H1 (cell line): ENCODE data around the gene NELFCD. TPM values are rescaled to one million over a fixed set of nuclear protein-coding genes. Genes with fewer than 3 reads are reported as not detected.
A peak's percentile ranks its signal among the peaks of the same experiment; 100 is the strongest.

Source experiments
- CTCF ChIA-PET: fragments of 300-600 bp; sonication (Branson Sonifier 250); formaldehyde crosslinking; loops from one replicate; lab custom pipeline; 2021; ENCODE audit not compliant: partially characterized antibody; lab: Charles Lee
- POLR2A ChIA-PET: fragments of 300-600 bp; sonication (Branson Sonifier 250); formaldehyde crosslinking; loops from one replicate; lab custom pipeline; 2021; ENCODE audit warnings: inconsistent platforms; ENCODE audit not compliant: partially characterized antibody; lab: Charles Lee
- DNase-seq, 2 experiments: peaks; one replicate each; pipeline versions ENCODE4 v3.0.0 to v3.0.0-alpha.2; 2010 to 2022; ENCODE audit warnings: low spot score in 2 of 2, low read depth in 1 of 2, mixed read lengths in 1 of 2
- FAIRE-seq: peaks from 2 replicates; lab custom pipeline; 2011; peaks lifted over from hg19 to GRCh38; lab: Jason Lieb, UNC
- H2AFZ ChIP-seq: 2 replicates; pipeline ENCODE4 v1.8.1; 2012; ENCODE audit warnings: low read length, inconsistent platforms
- H2AK5ac ChIP-seq: 2 replicates; pipeline ENCODE4 v1.6.1; 2013; ENCODE audit warnings: low read depth, low read length
- H2BK120ac ChIP-seq: replicated peaks from 2 replicates; pipeline ENCODE3; 2013; ENCODE audit warnings: low read depth, low read length, inconsistent platforms
- H2BK12ac ChIP-seq: 2 replicates; pipeline ENCODE4 v1.6.1; 2013; ENCODE audit warnings: low read depth, low read length
- H2BK15ac ChIP-seq: 2 replicates; pipeline ENCODE4 v1.6.1; 2013; ENCODE audit warnings: low read length
- H2BK20ac ChIP-seq: 2 replicates; pipeline ENCODE4 v1.6.1; 2013; ENCODE audit warnings: low read length
- H2BK5ac ChIP-seq: 2 replicates; pipeline ENCODE4 v1.6.1; 2013; ENCODE audit warnings: low read depth, low read length
- H3K14ac ChIP-seq: 2 replicates; pipeline ENCODE4 v1.6.1; 2013; ENCODE audit warnings: inconsistent platforms; ENCODE audit not compliant: insufficient read length
- H3K18ac ChIP-seq: 2 replicates; pipeline ENCODE4 v1.6.1; 2013; ENCODE audit warnings: low read length; ENCODE audit errors: extremely low read depth
- H3K23ac ChIP-seq: 2 replicates; pipeline ENCODE4 v1.6.1; 2013; ENCODE audit warnings: inconsistent platforms; ENCODE audit not compliant: insufficient read length
- H3K23me2 ChIP-seq: 2 replicates; pipeline ENCODE4 v1.6.1; 2013; ENCODE audit warnings: low read depth, low read length
- H3K27ac ChIP-seq: 2 replicates; pipeline ENCODE4 v1.6.1; 2011; ENCODE audit warnings: low read depth, low read length, inconsistent platforms
- H3K27me3 ChIP-seq, 4 experiments: replicated peaks in 1 of 4; 1 replicate in 1 of 4; 2 replicates in 3 of 4; pipeline versions ENCODE4 v1.6.1 to v1.8.1; 2011 to 2013; ENCODE audit warnings: low read length in 3 of 4, mild to moderate bottlenecking in 3 of 4, inconsistent platforms in 2 of 4, mixed read lengths in 2 of 4, moderate library complexity in 1 of 4; ENCODE audit not compliant: control insufficient read depth in 3 of 4, insufficient read depth in 3 of 4; ENCODE audit errors: extremely low read depth in 1 of 4
- H3K36me3 ChIP-seq, 4 experiments: 2 replicates each; pipeline versions ENCODE4 v1.6.1 to v1.8.1; 2011 to 2013; ENCODE audit warnings: mild to moderate bottlenecking in 4 of 4, low read length in 3 of 4, moderate library complexity in 2 of 4, control low read depth in 1 of 4, inconsistent platforms in 1 of 4; ENCODE audit not compliant: insufficient read depth in 4 of 4, control insufficient read depth in 2 of 4
- H3K4ac ChIP-seq: replicated peaks from 2 replicates; pipeline ENCODE3; 2013; ENCODE audit warnings: low read length, low read depth, mixed read lengths, inconsistent platforms; ENCODE audit not compliant: insufficient read length
- H3K4me1 ChIP-seq, 4 experiments: replicated peaks in 1 of 4; 1 replicate in 1 of 4; 2 replicates in 3 of 4; pipeline versions ENCODE4 v1.6.1 to v1.8.1; 2011 to 2013; ENCODE audit warnings: low read length in 3 of 4, inconsistent platforms in 2 of 4, mixed read lengths in 1 of 4; ENCODE audit not compliant: insufficient read depth in 4 of 4, control insufficient read depth in 3 of 4
- H3K4me2 ChIP-seq, 2 experiments: 2 replicates each; pipeline versions ENCODE4 v1.6.1 to v1.8.1; 2011 to 2013; ENCODE audit warnings: low read depth in 2 of 2, low read length in 2 of 2, control low read depth in 1 of 2, inconsistent platforms in 1 of 2, mild to moderate bottlenecking in 1 of 2; ENCODE audit not compliant: insufficient read depth in 1 of 2
- H3K4me3 ChIP-seq, 4 experiments: fragments of 200-600, 300-600 bp in 1 of 4; sonication (generic), shearing (Covaris generic), sonication (Bioruptor Twin) in 1 of 4; 2 replicates each; pipeline versions ENCODE4 v1.5.1 to v1.8.1; 2011 to 2016; ENCODE audit warnings: low read length in 4 of 4, low read depth in 3 of 4, control low read depth in 2 of 4, inconsistent platforms in 2 of 4, mild to moderate bottlenecking in 2 of 4, mixed read lengths in 1 of 4, moderate library complexity in 1 of 4; ENCODE audit not compliant: insufficient read depth in 2 of 4; ENCODE audit errors: extremely low read depth in 1 of 4
- H3K56ac ChIP-seq: replicated peaks from 2 replicates; pipeline ENCODE3; 2013; ENCODE audit warnings: low read depth, mild to moderate bottlenecking, mixed read lengths, low read length, inconsistent platforms; ENCODE audit not compliant: insufficient read length
- H3K79me1 ChIP-seq: 2 replicates; pipeline ENCODE4 v1.6.1; 2013; ENCODE audit warnings: low read depth, low read length, control low read depth
- H3K79me2 ChIP-seq, 2 experiments: 2 replicates each; pipeline versions ENCODE4 v1.6.1 to v1.8.1; 2012 to 2013; ENCODE audit warnings: low read length in 2 of 2, mild to moderate bottlenecking in 2 of 2, inconsistent platforms in 1 of 2; ENCODE audit not compliant: insufficient read depth in 2 of 2, control insufficient read depth in 1 of 2
- H3K9ac ChIP-seq, 4 experiments: replicated peaks in 1 of 4; 1 replicate in 1 of 4; 2 replicates in 3 of 4; pipeline versions ENCODE4 v1.6.1 to v1.8.1; 2011 to 2013; ENCODE audit warnings: low read depth in 3 of 4, low read length in 3 of 4, control low read depth in 2 of 4, mild to moderate bottlenecking in 2 of 4, moderate library complexity in 2 of 4, inconsistent platforms in 1 of 4; ENCODE audit errors: extremely low read depth in 1 of 4
- H3K9me3 ChIP-seq, 2 experiments: 2 replicates each; pipeline versions ENCODE4 v1.6.1 to v1.8.1; 2012 to 2013; ENCODE audit warnings: mild to moderate bottlenecking in 2 of 2, moderate library complexity in 2 of 2, control low read depth in 1 of 2, inconsistent platforms in 1 of 2, low read depth in 1 of 2, low read length in 1 of 2, mixed read lengths in 1 of 2; ENCODE audit not compliant: insufficient read depth in 2 of 2
- H4K20me1 ChIP-seq, 2 experiments: replicated peaks in 1 of 2; 2 replicates each; pipeline versions ENCODE3 to v1.8.1; 2011 to 2013; ENCODE audit warnings: inconsistent platforms in 2 of 2, low read length in 2 of 2, mild to moderate bottlenecking in 1 of 2; ENCODE audit not compliant: insufficient read depth in 2 of 2, control insufficient read depth in 1 of 2
- H4K5ac ChIP-seq: 2 replicates; pipeline ENCODE4 v1.6.1; 2013; ENCODE audit warnings: low read length, low read depth, mixed read lengths, inconsistent platforms; ENCODE audit not compliant: insufficient read length
- H4K8ac ChIP-seq: 2 replicates; pipeline ENCODE4 v1.8.0; 2013; ENCODE audit warnings: mild to moderate bottlenecking, moderate library complexity, low read length, inconsistent platforms; ENCODE audit not compliant: insufficient read depth; ENCODE audit errors: extremely low read depth
- H4K91ac ChIP-seq: replicated peaks from 2 replicates; pipeline ENCODE3; 2013; ENCODE audit warnings: low read length, mixed read lengths, inconsistent platforms; ENCODE audit not compliant: insufficient read length
- BCL11A ChIP-seq, 2 experiments: IDR thresholded peaks; one replicate each; pipeline ENCODE4 v1.6.1; 2011; ENCODE audit warnings: low read depth in 2 of 2, low read length in 2 of 2, mild to moderate bottlenecking in 2 of 2
- BRCA1 ChIP-seq: IDR thresholded peaks from 2 replicates; pipeline ENCODE4 v1.6.1; 2012; ENCODE audit warnings: low read depth, low read length, improper control_type of control experiment
- CEBPB ChIP-seq: IDR thresholded peaks from 2 replicates; pipeline ENCODE4 v1.6.1; 2012; ENCODE audit warnings: low read depth, low read length
- CHD2 ChIP-seq: IDR thresholded peaks from 2 replicates; pipeline ENCODE4 v1.6.1; 2012; ENCODE audit warnings: low read length, improper control_type of control experiment
- HDAC2 ChIP-seq, 2 experiments: fragments of 300-600 bp in 1 of 2; sonication (generic) in 1 of 2; IDR thresholded peaks; 2 replicates each; pipeline ENCODE4 v1.6.1; 2011 to 2012; ENCODE audit warnings: low read depth in 2 of 2, low read length in 2 of 2, mild to moderate bottlenecking in 2 of 2, moderate library complexity in 2 of 2, borderline replicate concordance in 1 of 2, inconsistent platforms in 1 of 2
- NANOG ChIP-seq: IDR thresholded peaks from 2 replicates; pipeline ENCODE4 v1.6.1; 2011; ENCODE audit warnings: low read length, low read depth, mild to moderate bottlenecking, inconsistent platforms; ENCODE audit not compliant: insufficient read depth, poor library complexity, severe bottlenecking
- SIX5 ChIP-seq: IDR thresholded peaks from 2 replicates; pipeline ENCODE4 v1.6.1; 2011; ENCODE audit warnings: mild to moderate bottlenecking, low read depth, low read length
- SP4 ChIP-seq: IDR thresholded peaks from 2 replicates; pipeline ENCODE4 v1.6.1; 2012; ENCODE audit warnings: low read length, inconsistent platforms
- SUZ12 ChIP-seq: fragments of 200-600 bp; sonication (generic); IDR thresholded peaks from 2 replicates; pipeline ENCODE4 v1.6.1; 2012; ENCODE audit warnings: mild to moderate bottlenecking, inconsistent platforms, low read length, moderate library complexity, mixed read lengths
- TAF1 ChIP-seq: IDR thresholded peaks from 2 replicates; pipeline ENCODE4 v1.6.1; 2011; ENCODE audit warnings: mild to moderate bottlenecking, low read depth, low read length
- TAF7 ChIP-seq: optimal IDR thresholded peaks from 2 replicates; pipeline ENCODE3; 2011; ENCODE audit warnings: low read depth, mild to moderate bottlenecking, inconsistent platforms, low read length, moderate library complexity, borderline replicate concordance
- TEAD4 ChIP-seq: IDR thresholded peaks from 2 replicates; pipeline ENCODE4 v1.6.1; 2012; ENCODE audit warnings: low read depth, low read length, inconsistent platforms, mixed read lengths
- WGBS, 2 experiments: shearing (Covaris generic) in 1 of 2; methylation state at CpG; one replicate each; pipeline versions ENCODE4 v1.1.6 to v1.1.7; 2013 to 2015; ENCODE audit warnings: low lambda C conversion rate in 2 of 2, mixed read lengths in 2 of 2, inconsistent platforms in 1 of 2, low coverage in 1 of 2, missing lambda C conversion rate in 1 of 2; ENCODE audit not compliant: insufficient replicate concordance in 2 of 2, insufficient coverage in 1 of 2, insufficient read length in 1 of 2; ENCODE audit errors: extremely low coverage in 1 of 2, missing lambda C conversion rate in 1 of 2; 5-methylcytosine and 5-hydroxymethylcytosine counted together
- polyA plus RNA-seq, 7 experiments: library from polyadenylated mRNA; depleted of rRNA in 3 of 7; stranded (reverse) in 5 of 7; unstranded in 2 of 7; fragments of >200 nt in 5 of 7; fragments of 200-250 nt in 2 of 7; gene quantifications; 1 replicate in 5 of 7; 2 replicates in 1 of 7; 4 replicates in 1 of 7; pipeline versions ENCODE4 v1.2.1 to v1.2.3, GENCODE V29; 2011 to 2013; ENCODE audit warnings: missing spikeins in 2 of 7, mixed read lengths in 2 of 7
- total RNA-seq: library from RNA; stranded (reverse); fragmentation: NEBNext Ultra II Directional; extraction: Animal tissue kit (Norgen Biotek cat#: 25700); gene quantifications from 2 replicates; pipeline ENCODE4 v1.2.1, GENCODE V29; 2021

The NELFCD gene
- total and polyA plus RNA-seq, 2 of the 8 experiments (the other 6 are each of a cell fraction or from before 2014, with no cell fraction given): 35.5 to 59.6 TPM

GRCh38 chr20:58959652-58960051 lies 21.4 kb upstream of the NELFCD start:
- H2BK15ac ChIP-seq: no peak overlapping the region
- FAIRE-seq: no peak
- no peak overlapping the region for H3K23ac ChIP-seq
- H3K9ac ChIP-seq: peak overlapping the region in 1 of 4 experiments; percentile 22; a peak in 2 of 7 replicates
- no peak overlapping the region for H3K14ac ChIP-seq
- no peak overlapping the region for H4K91ac ChIP-seq
- H3K56ac ChIP-seq: no peak overlapping the region
- H4K5ac ChIP-seq: no peak overlapping the region
- no peak overlapping the region for H2BK20ac ChIP-seq
- WGBS, 2 experiments: 92% methylated on average over 6 of the region's 6 CpGs; no CpG with 5 or more reads in 1 of the 2 experiments
- no peak overlapping the region for H2AK5ac ChIP-seq
- no peak for DNase-seq
- no peak overlapping the region for H2BK120ac ChIP-seq
- H3K79me1 ChIP-seq: no peaks in the 10 kb centered on the region
- H3K23me2 ChIP-seq: no peaks in the 10 kb centered on the region
- no peaks in the 10 kb centered on the region for H3K4me1 ChIP-seq
- no peaks in the 10 kb centered on the region for H3K79me2 ChIP-seq
- no peaks in the 10 kb centered on the region for H3K27me3 ChIP-seq
- no peaks in the 10 kb centered on the region for H3K9me3 ChIP-seq
- peak overlapping the region; percentile 78; the same call in 1 of the 2 replicates for H2AFZ ChIP-seq
- H3K4me2 ChIP-seq: no peak overlapping the region
- no peak overlapping the region for H3K4ac ChIP-seq
- H4K20me1 ChIP-seq: no peaks in the 10 kb centered on the region
- no peak overlapping the region for H4K8ac ChIP-seq
- H2BK12ac ChIP-seq: no peak overlapping the region
- H3K18ac ChIP-seq: no peak overlapping the region
- H3K4me3 ChIP-seq: no peak overlapping the region
- no peak overlapping the region for H3K27ac ChIP-seq
- H3K36me3 ChIP-seq: no peaks in the 10 kb centered on the region
- H2BK5ac ChIP-seq: no peak overlapping the region
- ChIA-PET CTCF (interaction anchor here (1.0 to 1.3 kb wide), 2 partner anchors 9 to 248 kb away, joined by 3 to 6 read pairs; no protein-coding TSS in a partner anchor), POLR2A (interaction anchor here (1.7 kb wide), 1 partner anchor 19 kb away, joined by 3 read pairs; no protein-coding TSS in a partner anchor)
- no peak for TF ChIP-seq BRCA1
- no peak for TF ChIP-seq TAF1
- TF ChIP-seq BCL11A (IDR thresholded peaks at IDR 0.05; ENCODE audit: low read depth in 2 of 2, low read length in 2 of 2): no peak
- TF ChIP-seq SP4: no peak
- no peak for TF ChIP-seq SUZ12
- TF ChIP-seq TEAD4: no peak
- no peak for TF ChIP-seq SIX5
- no peak for TF ChIP-seq TAF7
- no peak for TF ChIP-seq NANOG
- TF ChIP-seq HDAC2 (IDR thresholded peaks at IDR 0.05; ENCODE audit: borderline replicate concordance in 1 of 2, low read depth in 2 of 2, low read length in 2 of 2): no peak
- TF ChIP-seq CHD2: no peak
- TF ChIP-seq CEBPB: no peak
